Neural cell (in vitro differentiated cells): ENCODE data around the gene AK1. TPM values are rescaled to one million over a fixed set of nuclear protein-coding genes. Genes with fewer than 3 reads are reported as not detected.

ENCODE experiments used
- H2AFZ ChIP-seq: fragments of 200-600, 300-800 bp; sonication (generic), shearing (Covaris generic); 2 replicates; pipeline ENCODE4 v1.6.0; 2014; ENCODE audit warnings: low read depth, mild to moderate bottlenecking, antibody characterized with exemption, low read length, moderate library complexity
- H3F3A ChIP-seq: fragments of 200-600 bp; shearing (Covaris generic); 2 replicates; pipeline ENCODE4 v1.6.1; 2016; ENCODE audit warnings: mild to moderate bottlenecking, moderate library complexity, mixed read lengths, antibody characterized with exemption, low read length; ENCODE audit not compliant: insufficient read depth, poor library complexity, severe bottlenecking
- H3K27ac ChIP-seq: fragments of 200-600, 300-800 bp; sonication (generic), shearing (Covaris generic); 2 replicates; pipeline ENCODE4 v1.5.1; 2014; ENCODE audit warnings: mild to moderate bottlenecking, low read length, moderate library complexity
- H3K27me3 ChIP-seq: fragments of 300-800, 200-600 bp; sonication (generic), shearing (Covaris generic); 2 replicates; pipeline ENCODE4 v1.6.0; 2014; ENCODE audit warnings: mild to moderate bottlenecking, low read depth, low read length, moderate library complexity; ENCODE audit not compliant: insufficient read depth
- H3K36me3 ChIP-seq: fragments of 300-800, 200-600 bp; sonication (generic), shearing (Covaris generic); 2 replicates; pipeline ENCODE4 v1.5.1; 2014; ENCODE audit warnings: mild to moderate bottlenecking, antibody characterized with exemption, low read length, moderate library complexity; ENCODE audit not compliant: insufficient read depth
- H3K4me2 ChIP-seq: fragments of 300-800, 200-600 bp; sonication (generic), shearing (Covaris generic); 2 replicates; pipeline ENCODE4 v1.6.0; 2014; ENCODE audit warnings: mild to moderate bottlenecking, low read length
- H3K4me3 ChIP-seq: fragments of 300-800, 200-600 bp; sonication (generic), shearing (Covaris generic); 2 replicates; pipeline ENCODE4 v1.5.1; 2014; ENCODE audit warnings: mild to moderate bottlenecking, low read length, moderate library complexity
- H3K79me2 ChIP-seq: fragments of 200-600 bp; shearing (Covaris generic); replicated peaks from 2 replicates; pipeline ENCODE4 v1.6.0; 2014; ENCODE audit warnings: mild to moderate bottlenecking, low read length, moderate library complexity; ENCODE audit not compliant: insufficient read depth
- H3K9ac ChIP-seq: fragments of 300-800, 200-600 bp; sonication (generic), shearing (Covaris generic); 2 replicates; pipeline ENCODE4 v1.6.1; 2016; ENCODE audit warnings: mild to moderate bottlenecking, low read length, mixed read lengths
- H3K9me2 ChIP-seq: fragments of 200-600 bp; shearing (Covaris generic); 2 replicates; pipeline ENCODE4 v1.6.1; 2016; ENCODE audit warnings: mild to moderate bottlenecking, low read length, mixed read lengths; ENCODE audit not compliant: insufficient read depth
- H3K9me3 ChIP-seq: fragments of 200-600, 300-800 bp; sonication (generic), shearing (Covaris generic); 2 replicates; pipeline ENCODE4 v1.6.1; 2016; ENCODE audit warnings: mild to moderate bottlenecking, mixed run types, low read length, moderate library complexity, mixed read lengths
- H4K20me1 ChIP-seq: fragments of 200-600 bp; shearing (Covaris generic); 2 replicates; pipeline ENCODE4 v1.6.1; 2016; ENCODE audit warnings: mild to moderate bottlenecking, mixed run types; ENCODE audit not compliant: insufficient read depth
- CTCF ChIP-seq: fragments of 450-650 bp; IDR thresholded peaks from 2 replicates; pipeline ENCODE4 v1.5.1; 2014; ENCODE audit warnings: antibody characterized with exemption, mild to moderate bottlenecking, moderate library complexity; ENCODE audit not compliant: poor library complexity, severe bottlenecking
- EP300 ChIP-seq: fragments of 450-650 bp; conservative IDR thresholded peaks from 2 replicates; pipeline ENCODE4 v1.6.1; 2014; ENCODE audit warnings: antibody characterized with exemption, mild to moderate bottlenecking, moderate library complexity; ENCODE audit not compliant: poor library complexity, severe bottlenecking
- EZH2 ChIP-seq: fragments of 200-600, 300-800 bp; shearing (Covaris generic), sonication (generic); IDR thresholded peaks from 2 replicates; pipeline ENCODE4 v1.6.1; 2014; ENCODE audit warnings: antibody characterized with exemption, low read length, borderline replicate concordance, mild to moderate bottlenecking; ENCODE audit not compliant: insufficient read depth, poor library complexity, severe bottlenecking
- MXI1 ChIP-seq: fragments of 450-650 bp; conservative IDR thresholded peaks from 2 replicates; pipeline ENCODE4 v1.6.1; 2014; ENCODE audit warnings: antibody characterized with exemption, mild to moderate bottlenecking; ENCODE audit not compliant: poor library complexity, severe bottlenecking
- POLR2AphosphoS5 ChIP-seq: IDR thresholded peaks from 2 replicates; pipeline ENCODE4 v1.6.1; 2012
- RAD21 ChIP-seq: fragments of 450-650 bp; conservative IDR thresholded peaks from 2 replicates; pipeline ENCODE4 v1.6.1; 2014; ENCODE audit warnings: antibody characterized with exemption, mild to moderate bottlenecking, moderate library complexity
- REST ChIP-seq: IDR thresholded peaks from 2 replicates; pipeline ENCODE4 v1.6.1; 2012; ENCODE audit warnings: borderline replicate concordance
- SMC3 ChIP-seq: fragments of 450-650 bp; conservative IDR thresholded peaks from 2 replicates; pipeline ENCODE4 v1.6.1; 2014; ENCODE audit warnings: antibody characterized with exemption, mild to moderate bottlenecking, moderate library complexity; ENCODE audit not compliant: poor library complexity
- TAF1 ChIP-seq: IDR thresholded peaks from 2 replicates; pipeline ENCODE4 v1.6.1; 2012; ENCODE audit warnings: low read depth
- polyA plus RNA-seq: library from polyadenylated mRNA; depleted of rRNA; stranded (reverse); fragments of >200 nt; gene quantifications from 2 replicates; pipeline ENCODE4 v1.2.3, GENCODE V29; 2014

AK1 gene
- polyA plus RNA-seq, 1 donor from 2014 or later, result 105 TPM

DNA sequence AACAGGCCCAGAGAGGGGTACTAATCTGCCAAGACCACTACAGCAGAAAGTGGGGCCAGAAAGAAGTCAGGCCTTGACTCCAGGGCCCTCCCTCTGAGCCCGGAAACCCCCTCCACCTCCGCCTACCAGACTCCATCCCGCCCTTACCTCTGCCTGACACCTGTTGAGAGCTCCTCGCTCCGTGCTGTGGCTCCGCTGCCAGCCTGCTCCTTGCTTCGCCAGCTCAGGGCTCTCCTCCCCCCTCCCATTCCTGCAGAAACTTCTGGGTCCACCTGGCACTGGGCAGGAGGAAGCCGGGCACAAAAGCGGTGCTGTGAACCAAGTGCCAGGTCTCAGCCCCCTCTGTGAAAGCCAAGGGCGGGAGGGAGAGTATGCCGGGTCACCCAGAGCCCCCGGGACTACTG lies 28.3 kb upstream of the AK1 start:
- no peaks in the 10 kb centered on the region for H3F3A ChIP-seq
- H3K79me2 ChIP-seq, result no peaks in the 10 kb centered on the region
- H3K27ac ChIP-seq, result no peak overlapping the region
- TF ChIP-seq MXI1, result no peak
- no peak for TF ChIP-seq EP300
- no peak for TF ChIP-seq REST
- TF ChIP-seq RAD21, result no peak
- no peak overlapping the region for H2AFZ ChIP-seq
- no peaks in the 10 kb centered on the region for H3K9me2 ChIP-seq
- no peaks in the 10 kb centered on the region for H3K9me3 ChIP-seq
- no peak overlapping the region for H3K4me3 ChIP-seq
- H3K4me2 ChIP-seq, result no peak overlapping the region
- H3K9ac ChIP-seq, result no peak overlapping the region
- no peaks in the 10 kb centered on the region for H3K36me3 ChIP-seq
- no peaks in the 10 kb centered on the region for H3K27me3 ChIP-seq
- no peaks in the 10 kb centered on the region for H4K20me1 ChIP-seq

GRCh38 chr9:127905004-127905728 lies 27.7 kb upstream of the AK1 start:
- Histone ChIP-seq H3K9me2 (no peaks in the 10 kb centered on the region), H3K4me3 (no peak overlapping the region), H3K9ac (no peak overlapping the region), H3F3A (no peaks in the 10 kb centered on the region), H3K27ac (no peak overlapping the region), H3K9me3 (no peaks in the 10 kb centered on the region), H3K79me2 (no peaks in the 10 kb centered on the region), H3K36me3 (no peaks in the 10 kb centered on the region), H4K20me1 (no peaks in the 10 kb centered on the region), H2AFZ (no peak overlapping the region), H3K4me2 (no peak overlapping the region), H3K27me3 (no peaks in the 10 kb centered on the region)
- TF ChIP-seq MXI1, result no peak
- no peak for TF ChIP-seq TAF1
- TF ChIP-seq SMC3, result no peak
- no peak for TF ChIP-seq EZH2
- TF ChIP-seq POLR2AphosphoS5, result no peak

DNA sequence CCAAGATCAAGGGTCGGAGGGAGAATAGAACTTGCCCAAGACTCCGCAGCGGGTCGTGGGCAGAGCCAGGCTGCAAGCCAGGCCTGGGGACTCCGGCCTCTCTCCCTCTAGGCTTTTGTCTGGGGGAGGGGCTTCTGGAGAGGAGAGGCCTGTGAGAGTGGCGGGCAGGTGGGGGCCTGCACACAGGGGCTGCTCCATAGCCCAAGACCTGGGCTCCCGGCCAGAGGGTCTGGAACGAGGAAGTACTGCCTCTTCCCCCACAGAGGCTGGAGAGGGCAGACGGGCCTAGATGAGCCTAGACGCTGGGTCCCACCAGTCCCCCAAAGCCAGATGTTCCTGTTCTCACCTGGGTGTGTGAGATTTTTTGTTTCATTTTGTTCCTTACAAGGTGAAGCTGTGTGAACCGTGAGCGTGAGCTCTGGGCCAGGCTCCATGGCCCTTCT lies 27.1 kb upstream of the AK1 start:
- H3K79me2 ChIP-seq, result no peaks in the 10 kb centered on the region
- H3K27ac ChIP-seq, result no peak overlapping the region
- no peaks in the 10 kb centered on the region for H3K9me3 ChIP-seq
- no peaks in the 10 kb centered on the region for H3K36me3 ChIP-seq
- H3K9ac ChIP-seq, result no peak overlapping the region
- H3K4me3 ChIP-seq, result no peak overlapping the region
- TF ChIP-seq POLR2AphosphoS5 (no peak), RAD21 (no peak), SMC3 (no peak), EP300 (no peak), CTCF (no peak), EZH2 (no peak), REST (no peak), MXI1 (no peak), TAF1 (no peak)
- H4K20me1 ChIP-seq, result no peaks in the 10 kb centered on the region
- H2AFZ ChIP-seq, result no peak overlapping the region
- H3K9me2 ChIP-seq, result no peaks in the 10 kb centered on the region
- H3K4me2 ChIP-seq, result no peak overlapping the region
- H3K27me3 ChIP-seq, result no peaks in the 10 kb centered on the region
- no peaks in the 10 kb centered on the region for H3F3A ChIP-seq
